ENCODE results near the gene LSM2. TPM values are rescaled to one million over a fixed set of nuclear protein-coding genes. Genes with fewer than 3 reads are reported as not detected.

LSM2 gene
- total and polyA plus RNA-seq, 3 donors from 2014 or later = 43.3 to 55.5 (median 49.6) TPM

DNA sequence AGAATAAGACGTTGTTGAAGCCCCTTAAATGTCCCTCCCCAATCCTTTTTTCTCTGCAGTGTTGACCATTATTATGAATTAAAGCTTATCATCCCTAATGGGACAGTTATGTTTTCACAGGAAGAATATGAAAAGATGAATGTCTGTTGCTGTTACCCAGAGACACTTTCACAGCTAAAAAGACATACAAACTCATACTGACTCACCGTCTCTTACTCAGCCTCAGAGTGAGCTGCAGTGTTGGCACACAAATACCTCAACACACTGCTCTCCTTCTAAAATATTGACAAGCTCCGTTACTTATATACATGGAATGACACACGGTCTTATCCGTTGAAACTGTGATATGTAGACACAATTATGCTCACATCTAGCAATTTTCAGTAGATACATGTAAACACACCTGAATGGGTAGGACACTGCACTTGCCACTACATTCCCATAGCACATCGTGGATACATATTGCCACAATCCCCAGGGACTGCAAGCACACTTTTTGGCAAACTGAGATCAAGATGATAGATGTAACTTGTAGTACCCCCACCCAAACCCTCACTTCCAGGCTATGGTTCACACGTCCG is 53.9 kb downstream of the LSM2 start:
- no peak for TF ChIP-seq POLR2A (IDR thresholded peaks at IDR 0.05)
- TF ChIP-seq, protein P1, sequence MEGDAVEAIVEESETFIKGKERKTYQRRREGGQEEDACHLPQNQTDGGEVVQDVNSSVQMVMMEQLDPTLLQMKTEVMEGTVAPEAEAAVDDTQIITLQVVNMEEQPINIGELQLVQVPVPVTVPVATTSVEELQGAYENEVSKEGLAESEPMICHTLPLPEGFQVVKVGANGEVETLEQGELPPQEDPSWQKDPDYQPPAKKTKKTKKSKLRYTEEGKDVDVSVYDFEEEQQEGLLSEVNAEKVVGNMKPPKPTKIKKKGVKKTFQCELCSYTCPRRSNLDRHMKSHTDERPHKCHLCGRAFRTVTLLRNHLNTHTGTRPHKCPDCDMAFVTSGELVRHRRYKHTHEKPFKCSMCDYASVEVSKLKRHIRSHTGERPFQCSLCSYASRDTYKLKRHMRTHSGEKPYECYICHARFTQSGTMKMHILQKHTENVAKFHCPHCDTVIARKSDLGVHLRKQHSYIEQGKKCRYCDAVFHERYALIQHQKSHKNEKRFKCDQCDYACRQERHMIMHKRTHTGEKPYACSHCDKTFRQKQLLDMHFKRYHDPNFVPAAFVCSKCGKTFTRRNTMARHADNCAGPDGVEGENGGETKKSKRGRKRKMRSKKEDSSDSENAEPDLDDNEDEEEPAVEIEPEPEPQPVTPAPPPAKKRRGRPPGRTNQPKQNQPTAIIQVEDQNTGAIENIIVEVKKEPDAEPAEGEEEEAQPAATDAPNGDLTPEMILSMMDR (IDR thresholded peaks at IDR 0.05) = no peak
- Histone ChIP-seq H3K4me1 (no peaks in the 10 kb centered on the region), H3K9me3 (no peaks in the 10 kb centered on the region), H3K36me3 (ENCODE audit: low read depth, missing control alignments) (no peaks in the 10 kb centered on the region), H3K27me3 (no peaks in the 10 kb centered on the region), H3K27ac (no peak overlapping the region), H3K4me3 (no peak overlapping the region)
- WGBS, 2 donors = 74 to 76% methylated on average over 7 to 8 of the region's 8 CpGs
- intact Hi-C loops (cut with DNase I; ENCODE audit: low total_unique reads) = no loop called here
- DNase-seq = no peak

DNA sequence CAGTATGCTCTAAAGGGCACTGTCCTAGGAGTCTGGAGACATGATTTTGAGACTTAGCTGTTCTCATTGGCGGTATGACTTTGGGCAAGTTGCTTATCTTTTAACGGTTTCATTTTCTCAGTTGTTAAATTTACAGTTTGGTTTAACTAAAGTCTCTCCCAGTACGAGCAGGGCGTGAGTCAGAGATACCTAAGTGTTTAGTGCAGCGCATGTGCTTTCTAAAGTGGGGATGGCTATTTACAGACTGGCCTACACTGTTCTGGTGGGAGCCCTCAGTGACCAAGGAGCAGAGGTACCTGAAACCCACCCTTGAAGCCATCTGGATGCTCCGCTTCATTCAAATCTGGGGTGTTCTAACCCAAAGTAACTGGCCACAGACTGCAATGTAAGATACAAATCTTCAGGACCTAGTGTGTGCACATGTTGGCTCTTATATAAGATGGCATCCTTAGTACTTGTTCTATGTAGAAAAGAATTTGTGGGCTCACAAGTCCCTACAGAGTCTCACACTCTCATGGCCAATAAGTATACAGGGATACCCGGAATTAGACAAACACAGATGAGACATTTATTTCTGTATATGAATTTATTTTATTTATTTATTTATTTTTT is 56.2 kb downstream of the LSM2 start:
- TF ChIP-seq, protein P1 (IDR thresholded peaks at IDR 0.05) = no peak
- Histone ChIP-seq H3K27me3 (no peaks in the 10 kb centered on the region), H3K36me3 (ENCODE audit: low read depth, missing control alignments) (no peaks in the 10 kb centered on the region), H3K27ac (no peak overlapping the region), H3K9me3 (no peaks in the 10 kb centered on the region), H3K4me3 (no peak overlapping the region), H3K4me1 (no peaks in the 10 kb centered on the region)
- WGBS, 2 donors = 84 to 94% methylated on average over 7 of the region's 7 CpGs
- DNase-seq = no peak
- intact Hi-C loops (cut with DNase I; ENCODE audit: low total_unique reads) = no loop called here

DNA sequence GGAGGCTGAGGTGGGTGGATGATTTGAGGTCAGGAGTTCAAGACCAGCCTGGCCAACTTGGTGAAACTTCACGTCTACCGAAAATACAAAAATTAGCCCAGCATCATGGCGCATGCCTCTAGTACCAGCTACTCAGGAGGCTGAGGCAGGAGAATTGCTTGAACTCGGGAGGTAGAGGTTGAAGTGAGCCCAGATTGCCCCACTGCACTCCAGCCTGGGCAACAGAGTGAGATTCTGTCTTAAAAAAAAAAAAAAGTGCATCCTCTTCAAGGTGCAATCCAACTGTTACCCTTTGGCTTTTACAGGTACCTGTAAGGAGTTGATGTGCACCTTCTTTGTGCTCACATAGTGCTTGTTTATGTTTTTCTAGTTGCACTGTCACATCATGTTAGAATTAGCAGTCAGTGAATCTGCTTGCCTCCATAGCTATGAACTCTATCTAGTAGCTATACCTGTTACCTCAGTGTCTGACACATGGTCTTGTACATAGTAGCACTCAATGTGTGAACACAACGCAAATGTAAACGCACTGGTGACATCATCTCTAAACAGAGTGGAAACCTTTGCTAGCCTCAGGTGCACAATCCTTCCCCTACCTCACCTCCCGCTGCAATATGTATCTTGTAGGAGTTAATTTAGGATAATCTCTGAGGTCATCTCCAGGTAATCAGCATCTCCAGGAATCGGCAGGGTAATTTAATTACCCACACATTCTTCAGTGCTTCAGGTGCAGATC is 57.3 kb downstream of the LSM2 start:
- intact Hi-C loops (cut with DNase I; ENCODE audit: low total_unique reads) = no loop called here
- no peak for TF ChIP-seq POLR2A (IDR thresholded peaks at IDR 0.05)
- TF ChIP-seq, protein P1 (IDR thresholded peaks at IDR 0.05) = no peak
- Histone ChIP-seq H3K4me1 (no peaks in the 10 kb centered on the region), H3K27ac (no peak overlapping the region), H3K4me3 (no peak overlapping the region), H3K36me3 (ENCODE audit: low read depth, missing control alignments) (no peaks in the 10 kb centered on the region), H3K9me3 (no peaks in the 10 kb centered on the region), H3K27me3 (no peaks in the 10 kb centered on the region)
- WGBS, 2 donors = 87% methylated on average over 8 of the region's 8 CpGs
- no peak for DNase-seq

Small RNA genes within 50 kb of the gene (small RNA-seq; reads per million reads assigned to genes)
- 0 reads per million in 2 donors for gene MSH5-SAPCD1
- gene RF00019 = 0 reads per million in 2 donors
- gene RNU6-850P = 0 reads per million in 2 donors
- 0 reads per million in 2 donors for gene SAPCD1
- 445 to 1,219 reads per million in 2 donors for gene SNORD48
- gene SNORD52 = 0 reads per million in 2 donors

Other genes starting within 250 kb of the LSM2 start
Only the 30 nearest of the 40 such genes appear.
- 100 to 1,000 TPM; 654 to 710 TPM for gene BAG6, start 154.3 kb downstream of the LSM2 start, total RNA-seq
- gene BAG6, start 154.3 kb downstream of the LSM2 start, polyA plus RNA-seq (ENCODE audit: insufficient read depth, low read depth, low replicate concordance) = 861 TPM
- 1 to 10 TPM; 7.5 to 9.8 TPM for gene APOM, start 151.1 kb downstream of the LSM2 start, total RNA-seq
- gene APOM, start 151.1 kb downstream of the LSM2 start, polyA plus RNA-seq (ENCODE audit: insufficient read depth, low read depth, low replicate concordance) = 27.9 TPM
- gene C6orf47, start 146.2 kb downstream of the LSM2 start, total RNA-seq = 10 to 100 TPM; 13.9 to 17.8 TPM
- gene C6orf47, start 146.2 kb downstream of the LSM2 start, polyA plus RNA-seq (ENCODE audit: insufficient read depth, low read depth, low replicate concordance) = 11.9 TPM
- 10 to 100 TPM; 34.5 to 46.1 TPM for gene GPANK1, start 142.0 kb downstream of the LSM2 start, total RNA-seq
- 81.3 TPM for gene GPANK1, start 142.0 kb downstream of the LSM2 start, polyA plus RNA-seq (ENCODE audit: insufficient read depth, low read depth, low replicate concordance)
- gene CSNK2B, start 140.9 kb downstream of the LSM2 start, total RNA-seq = 100 to 1,000 TPM; 397 to 421 TPM
- gene CSNK2B, start 140.9 kb downstream of the LSM2 start, polyA plus RNA-seq (ENCODE audit: insufficient read depth, low read depth, low replicate concordance) = 523 TPM
- gene LY6G5B, start 137.0 kb downstream of the LSM2 start, total RNA-seq = 10 to 100 TPM; 14.0 to 15.9 TPM
- 16.3 TPM for gene LY6G5B, start 137.0 kb downstream of the LSM2 start, polyA plus RNA-seq (ENCODE audit: insufficient read depth, low read depth, low replicate concordance)
- gene LY6G5C, start 125.9 kb downstream of the LSM2 start, total RNA-seq = 10 to 100 TPM in 1 of 2 donors, 1 to 10 TPM in 1; 8.7 to 18.3 TPM
- 14.0 TPM for gene LY6G5C, start 125.9 kb downstream of the LSM2 start, polyA plus RNA-seq (ENCODE audit: insufficient read depth, low read depth, low replicate concordance)
- gene ABHD16A, start 103.6 kb downstream of the LSM2 start, total RNA-seq = 10 to 100 TPM; 77.0 to 85.9 TPM
- gene ABHD16A, start 103.6 kb downstream of the LSM2 start, polyA plus RNA-seq (ENCODE audit: insufficient read depth, low read depth, low replicate concordance) = 108 TPM
- gene LY6G6F, start 100.1 kb downstream of the LSM2 start, total RNA-seq = not detected
- 0.41 TPM for gene LY6G6F, start 100.1 kb downstream of the LSM2 start, polyA plus RNA-seq (ENCODE audit: insufficient read depth, low read depth, low replicate concordance)
- gene LY6G6D, start 91.6 kb downstream of the LSM2 start, total RNA-seq = not detected
- gene LY6G6D, start 91.6 kb downstream of the LSM2 start, polyA plus RNA-seq (ENCODE audit: insufficient read depth, low read depth, low replicate concordance) = not detected
- gene LY6G6C, start 85.2 kb downstream of the LSM2 start, total RNA-seq = under 1 TPM in 1 of 2 donors, not detected in 1; 0.39 TPM
- gene LY6G6C, start 85.2 kb downstream of the LSM2 start, polyA plus RNA-seq (ENCODE audit: insufficient read depth, low read depth, low replicate concordance) = 1.4 TPM
- under 1 TPM; 0.74 to 0.94 TPM for gene MPIG6B, start 83.6 kb downstream of the LSM2 start, total RNA-seq
- gene MPIG6B, start 83.6 kb downstream of the LSM2 start, polyA plus RNA-seq (ENCODE audit: insufficient read depth, low read depth, low replicate concordance) = 1.3 TPM
- 10 to 100 TPM; 19.6 to 38.0 TPM for gene DDAH2, start 77.7 kb downstream of the LSM2 start, total RNA-seq
- 50.8 TPM for gene DDAH2, start 77.7 kb downstream of the LSM2 start, polyA plus RNA-seq (ENCODE audit: insufficient read depth, low read depth, low replicate concordance)
- gene CLIC1, start 70.4 kb downstream of the LSM2 start, total RNA-seq = 10 to 100 TPM; 35.4 to 93.5 TPM
- 130 TPM for gene CLIC1, start 70.4 kb downstream of the LSM2 start, polyA plus RNA-seq (ENCODE audit: insufficient read depth, low read depth, low replicate concordance)
- gene MSH5, start 67.0 kb downstream of the LSM2 start, total RNA-seq = 100 to 1,000 TPM in 1 of 2 donors, 10 to 100 TPM in 1; 77.6 to 135 TPM
- gene MSH5, start 67.0 kb downstream of the LSM2 start, polyA plus RNA-seq (ENCODE audit: insufficient read depth, low read depth, low replicate concordance) = 36.2 TPM
- gene SAPCD1, start 44.3 kb downstream of the LSM2 start, total RNA-seq = 10 to 100 TPM; 10.4 to 11.6 TPM
- gene SAPCD1, start 44.3 kb downstream of the LSM2 start, polyA plus RNA-seq (ENCODE audit: insufficient read depth, low read depth, low replicate concordance) = 5.9 TPM
- gene VWA7, start 29.6 kb downstream of the LSM2 start, total RNA-seq = 1 to 10 TPM; 3.1 to 6.3 TPM
- 2.7 TPM for gene VWA7, start 29.6 kb downstream of the LSM2 start, polyA plus RNA-seq (ENCODE audit: insufficient read depth, low read depth, low replicate concordance)
- 100 to 1,000 TPM in 1 of 2 donors, 10 to 100 TPM in 1; 94.8 to 131 TPM for gene VARS1, start 11.2 kb downstream of the LSM2 start, total RNA-seq
- gene VARS1, start 11.2 kb downstream of the LSM2 start, polyA plus RNA-seq (ENCODE audit: insufficient read depth, low read depth, low replicate concordance) = 156 TPM
- gene HSPA1L, start 8.3 kb upstream of the LSM2 start, total RNA-seq = 10 to 100 TPM; 30.3 to 87.9 TPM
- 103 TPM for gene HSPA1L, start 8.3 kb upstream of the LSM2 start, polyA plus RNA-seq (ENCODE audit: insufficient read depth, low read depth, low replicate concordance)
- 100 to 1,000 TPM; 113 to 151 TPM for gene HSPA1A, start 8.6 kb upstream of the LSM2 start, total RNA-seq
- 90.4 TPM for gene HSPA1A, start 8.6 kb upstream of the LSM2 start, polyA plus RNA-seq (ENCODE audit: insufficient read depth, low read depth, low replicate concordance)
- 100 to 1,000 TPM; 167 to 204 TPM for gene HSPA1B, start 20.8 kb upstream of the LSM2 start, total RNA-seq
- 127 TPM for gene HSPA1B, start 20.8 kb upstream of the LSM2 start, polyA plus RNA-seq (ENCODE audit: insufficient read depth, low read depth, low replicate concordance)
- gene NEU1, start 55.9 kb upstream of the LSM2 start, total RNA-seq = 10 to 100 TPM; 31.7 to 65.9 TPM
- 27.4 TPM for gene NEU1, start 55.9 kb upstream of the LSM2 start, polyA plus RNA-seq (ENCODE audit: insufficient read depth, low read depth, low replicate concordance)
- gene SLC44A4, start 72.0 kb upstream of the LSM2 start, total RNA-seq = 1 to 10 TPM in 1 of 2 donors, under 1 TPM in 1; 0.87 to 1.2 TPM
- gene SLC44A4, start 72.0 kb upstream of the LSM2 start, polyA plus RNA-seq (ENCODE audit: insufficient read depth, low read depth, low replicate concordance) = 6.3 TPM
- gene EHMT2, start 90.7 kb upstream of the LSM2 start, total RNA-seq = 100 to 1,000 TPM; 102 to 106 TPM
- gene EHMT2, start 90.7 kb upstream of the LSM2 start, polyA plus RNA-seq (ENCODE audit: insufficient read depth, low read depth, low replicate concordance) = 82.2 TPM
- gene ZBTB12, start 95.1 kb upstream of the LSM2 start, total RNA-seq = 1 to 10 TPM; 5.3 to 5.6 TPM
- gene ZBTB12, start 95.1 kb upstream of the LSM2 start, polyA plus RNA-seq (ENCODE audit: insufficient read depth, low read depth, low replicate concordance) = 6.3 TPM
- 1 to 10 TPM; 5.1 to 6.3 TPM for gene C2, start 120.8 kb upstream of the LSM2 start, total RNA-seq
- gene C2, start 120.8 kb upstream of the LSM2 start, polyA plus RNA-seq (ENCODE audit: insufficient read depth, low read depth, low replicate concordance) = 24.8 TPM
- gene CFB, start 139.1 kb upstream of the LSM2 start, total RNA-seq = 1 to 10 TPM; 4.8 to 5.8 TPM
- gene CFB, start 139.1 kb upstream of the LSM2 start, polyA plus RNA-seq (ENCODE audit: insufficient read depth, low read depth, low replicate concordance) = 38.6 TPM
- 100 to 1,000 TPM; 181 to 219 TPM for gene NELFE, start 152.0 kb upstream of the LSM2 start, total RNA-seq
- gene NELFE, start 152.0 kb upstream of the LSM2 start, polyA plus RNA-seq (ENCODE audit: insufficient read depth, low read depth, low replicate concordance) = 292 TPM
- 10 to 100 TPM; 59.2 to 73.0 TPM for gene SKIC2, start 152.2 kb upstream of the LSM2 start, total RNA-seq
- gene SKIC2, start 152.2 kb upstream of the LSM2 start, polyA plus RNA-seq (ENCODE audit: insufficient read depth, low read depth, low replicate concordance) = 39.6 TPM
- gene DXO, start 165.2 kb upstream of the LSM2 start, total RNA-seq = 10 to 100 TPM; 43.7 to 59.1 TPM
- gene DXO, start 165.2 kb upstream of the LSM2 start, polyA plus RNA-seq (ENCODE audit: insufficient read depth, low read depth, low replicate concordance) = 96.6 TPM